Rectal smooth muscle tissue (tissue), 1 donor: ENCODE results near the gene MBTPS1.
A peak's percentile ranks its signal among the peaks of the same experiment; 100 is the strongest.
"Not testable (repeated sequence)": the region's sequence is repeated elsewhere in the genome, so short reads cannot be mapped to it uniquely, and the experiment has no call there.

Experiments used
- H3K27ac ChIP-seq: one replicate; pipeline ENCODE4 v1.7.0; 2013; ENCODE audit warnings: low read depth, low read length, inconsistent platforms
- H3K27me3 ChIP-seq: one replicate; pipeline ENCODE4 v1.7.0; 2013; ENCODE audit warnings: low read length; ENCODE audit not compliant: control insufficient read depth, insufficient read depth
- H3K36me3 ChIP-seq: one replicate; pipeline ENCODE4 v1.7.0; 2013; ENCODE audit warnings: low read length; ENCODE audit not compliant: control insufficient read depth, insufficient read depth
- H3K4me1 ChIP-seq: one replicate; pipeline ENCODE4 v1.7.0; 2013; ENCODE audit warnings: low read length; ENCODE audit not compliant: control insufficient read depth, insufficient read depth
- H3K4me3 ChIP-seq: one replicate; pipeline ENCODE4 v1.7.0; 2013; ENCODE audit warnings: low read length
- H3K9ac ChIP-seq: one replicate; pipeline ENCODE4 v1.7.0; 2013; ENCODE audit warnings: low read length

MBTPS1 gene

GRCh38 chr16:84131117-84131516 is 14.4 kb upstream of the MBTPS1 start:
- no peak overlapping the region for H3K9ac ChIP-seq
- H3K27me3 ChIP-seq, result no peaks in the 10 kb centered on the region
- H3K27ac ChIP-seq, result no peak overlapping the region
- no peaks in the 10 kb centered on the region for H3K4me1 ChIP-seq
- peaks cover 2% of the 10 kb centered on the region for H3K36me3 ChIP-seq
- no peak overlapping the region for H3K4me3 ChIP-seq

GRCh38 chr16:84124257-84125073 is 7.7 kb upstream of the MBTPS1 start:
- no peak overlapping the region for H3K9ac ChIP-seq
- H3K36me3 ChIP-seq, result no peaks in the 10 kb centered on the region
- H3K4me1 ChIP-seq, result no peaks in the 10 kb centered on the region
- no peaks in the 10 kb centered on the region for H3K27me3 ChIP-seq
- no peak overlapping the region for H3K27ac ChIP-seq
- H3K4me3 ChIP-seq, result no peak overlapping the region

- Histone ChIP-seq H3K36me3 (no peaks in the 10 kb centered on the region), H3K27ac (no peak overlapping the region), H3K27me3 (no peaks in the 10 kb centered on the region), H3K4me3 (no peak overlapping the region), H3K9ac (no peak overlapping the region), H3K4me1 (no peaks in the 10 kb centered on the region)
Observed at GRCh38 chr16:84121007-84121406, 4.3 kb upstream of the MBTPS1 start.

GRCh38 chr16:84120023-84120422 is 3.3 kb upstream of the MBTPS1 start:
- H3K27me3 ChIP-seq, result no peaks in the 10 kb centered on the region

GRCh38 chr16:84119368-84119767 is 2.6 kb upstream of the MBTPS1 start:
- Histone ChIP-seq H3K36me3 (no peaks in the 10 kb centered on the region), H3K27ac (no peak overlapping the region), H3K4me3 (no peak overlapping the region), H3K9ac (no peak overlapping the region), H3K4me1 (peaks cover 7% of the 10 kb centered on the region), H3K27me3 (no peaks in the 10 kb centered on the region)

More at GRCh38 chr16:84120023-84120422, 3.3 kb upstream of the MBTPS1 start:
- H3K27ac ChIP-seq, result no peak overlapping the region
- no peak overlapping the region for H3K9ac ChIP-seq
- peaks cover 7% of the 10 kb centered on the region for H3K4me1 ChIP-seq
- no peaks in the 10 kb centered on the region for H3K36me3 ChIP-seq
- H3K4me3 ChIP-seq, result no peak overlapping the region

- not testable (repeated sequence) for H3K27me3 ChIP-seq, H3K9ac ChIP-seq, H3K36me3 ChIP-seq, H3K27ac ChIP-seq, H3K4me1 ChIP-seq, H3K4me3 ChIP-seq
Observed at GRCh38 chr16:84118315-84118714, 1.6 kb upstream of the MBTPS1 start.

GRCh38 chr16:84117494-84117843 is 727 bp upstream of the MBTPS1 start:
- Histone ChIP-seq H3K9ac (no peak overlapping the region), H3K4me3 (peak overlapping the region; percentile 93), H3K27me3 (no peaks in the 10 kb centered on the region), H3K36me3 (no peaks in the 10 kb centered on the region), H3K27ac (peak overlapping the region; percentile 83), H3K4me1 (peaks cover 7% of the 10 kb centered on the region)

GRCh38 chr16:84115919-84116719 is 623 bp downstream of the MBTPS1 start:
- Histone ChIP-seq H3K36me3 (no peaks in the 10 kb centered on the region), H3K4me3 (peak overlapping the region; percentile 93), H3K9ac (peak overlapping the region; percentile 62), H3K27me3 (no peaks in the 10 kb centered on the region), H3K27ac (peak overlapping the region; percentile 83), H3K4me1 (peaks cover 7% of the 10 kb centered on the region)

GRCh38 chr16:84111949-84112348 is 4.8 kb downstream of the MBTPS1 start:
- not testable (repeated sequence) for H3K9ac ChIP-seq, H3K27me3 ChIP-seq, H3K27ac ChIP-seq, H3K4me3 ChIP-seq, H3K36me3 ChIP-seq, H3K4me1 ChIP-seq

GRCh38 chr16:84111525-84111924 is 5.2 kb downstream of the MBTPS1 start:
- Histone ChIP-seq H3K4me3 (no peak overlapping the region), H3K27ac (no peak overlapping the region), H3K4me1 (peaks cover 7% of the 10 kb centered on the region), H3K9ac (no peak overlapping the region), H3K27me3 (no peaks in the 10 kb centered on the region), H3K36me3 (no peaks in the 10 kb centered on the region)

GRCh38 chr16:84110527-84110926 is 6.2 kb downstream of the MBTPS1 start:
- Histone ChIP-seq H3K4me1 (peaks cover 3% of the 10 kb centered on the region), H3K27me3 (no peaks in the 10 kb centered on the region), H3K36me3 (peaks cover 1% of the 10 kb centered on the region), H3K27ac (no peak overlapping the region), H3K9ac (no peak overlapping the region), H3K4me3 (no peak overlapping the region)

GRCh38 chr16:84109598-84110335 is 7.0 kb downstream of the MBTPS1 start:
- H3K27me3 ChIP-seq, result no peaks in the 10 kb centered on the region
- H3K36me3 ChIP-seq, result peaks cover 4% of the 10 kb centered on the region
- no peaks in the 10 kb centered on the region for H3K4me1 ChIP-seq
- H3K9ac ChIP-seq, result no peak overlapping the region
- H3K4me3 ChIP-seq, result no peak overlapping the region
- H3K27ac ChIP-seq, result no peak overlapping the region
